Astrocyte of the cerebellum (primary cell): ENCODE measurements around the gene RNASEH2A.
"Not testable (repeated sequence)": the region's sequence is repeated elsewhere in the genome, so short reads cannot be mapped to it uniquely, and the experiment has no call there.

Source experiments
- DNase-seq: peaks from one replicate; pipeline ENCODE4 v3.0.0-alpha.2; 2011; ENCODE audit warnings: low read depth
- H3K4me3 ChIP-seq: 2 replicates; pipeline ENCODE4 v1.5.1; 2011; ENCODE audit warnings: mild to moderate bottlenecking, low read depth, low read length, moderate library complexity
- in situ Hi-C: cut with HindIII; loops from 2 replicates; pipeline ENCODE4 v1.10.0; 2017; ENCODE audit warnings: low sequenced_read_pairs
- TF ChIP-seq, protein P1 (sequence below): IDR thresholded peaks from 2 replicates; pipeline ENCODE4 v1.5.1; 2012; ENCODE audit warnings: low read length, low read depth, moderate library complexity, mild to moderate bottlenecking; ENCODE audit errors: missing control alignments

RNASEH2A gene

DNA sequence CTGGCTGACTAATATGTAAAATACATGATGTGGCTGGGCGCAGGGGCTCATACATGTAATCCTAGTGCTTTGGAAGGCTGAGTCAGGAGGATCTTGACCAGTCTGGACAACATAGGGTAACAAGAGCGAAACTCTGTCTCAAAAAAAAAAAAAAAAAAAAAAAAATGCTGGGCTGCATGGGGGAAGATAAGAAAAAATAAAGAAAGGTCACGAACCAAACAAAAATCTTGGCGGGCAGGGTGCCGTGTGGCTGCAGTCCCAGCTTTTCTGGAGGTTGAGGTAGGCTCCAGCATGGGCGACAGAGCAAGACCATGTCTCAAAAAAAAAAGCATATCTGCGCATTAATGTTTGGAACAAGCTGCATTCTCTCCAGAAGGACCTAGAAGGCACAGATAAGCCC, 8.7 kb downstream of the RNASEH2A start:
- H3K4me3 ChIP-seq: no peak overlapping the region
- in situ Hi-C loops: loop anchor here (5.0 kb wide), 1 partner anchor 48 kb away; no protein-coding TSS in a partner anchor
- no peak for DNase-seq
- TF ChIP-seq, protein P1, sequence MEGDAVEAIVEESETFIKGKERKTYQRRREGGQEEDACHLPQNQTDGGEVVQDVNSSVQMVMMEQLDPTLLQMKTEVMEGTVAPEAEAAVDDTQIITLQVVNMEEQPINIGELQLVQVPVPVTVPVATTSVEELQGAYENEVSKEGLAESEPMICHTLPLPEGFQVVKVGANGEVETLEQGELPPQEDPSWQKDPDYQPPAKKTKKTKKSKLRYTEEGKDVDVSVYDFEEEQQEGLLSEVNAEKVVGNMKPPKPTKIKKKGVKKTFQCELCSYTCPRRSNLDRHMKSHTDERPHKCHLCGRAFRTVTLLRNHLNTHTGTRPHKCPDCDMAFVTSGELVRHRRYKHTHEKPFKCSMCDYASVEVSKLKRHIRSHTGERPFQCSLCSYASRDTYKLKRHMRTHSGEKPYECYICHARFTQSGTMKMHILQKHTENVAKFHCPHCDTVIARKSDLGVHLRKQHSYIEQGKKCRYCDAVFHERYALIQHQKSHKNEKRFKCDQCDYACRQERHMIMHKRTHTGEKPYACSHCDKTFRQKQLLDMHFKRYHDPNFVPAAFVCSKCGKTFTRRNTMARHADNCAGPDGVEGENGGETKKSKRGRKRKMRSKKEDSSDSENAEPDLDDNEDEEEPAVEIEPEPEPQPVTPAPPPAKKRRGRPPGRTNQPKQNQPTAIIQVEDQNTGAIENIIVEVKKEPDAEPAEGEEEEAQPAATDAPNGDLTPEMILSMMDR: no peak

DNA sequence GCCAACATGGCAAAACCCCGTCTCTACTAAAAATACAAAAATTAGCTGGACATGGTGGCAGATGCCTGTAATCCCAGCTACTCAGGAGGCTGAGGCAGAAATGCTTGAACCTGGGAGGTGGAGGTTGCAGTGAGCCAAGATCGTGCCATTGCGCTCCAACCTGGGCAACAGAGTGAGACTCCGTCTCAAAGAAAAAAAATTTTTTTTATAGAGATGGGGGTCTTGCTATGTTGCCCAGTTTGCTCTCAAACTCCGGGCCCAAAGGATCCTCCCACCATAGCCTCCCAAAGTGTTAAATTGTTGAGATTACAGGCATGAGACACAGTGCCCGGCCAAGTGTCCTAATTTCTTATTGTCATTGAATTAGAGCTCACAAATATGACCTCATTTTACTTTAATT, 10.8 kb downstream of the RNASEH2A start:
- in situ Hi-C loops: loop anchor here (5.0 kb wide), 1 partner anchor 50 kb away; no protein-coding TSS in a partner anchor
- DNase-seq, H3K4me3 ChIP-seq: not testable (repeated sequence)

DNA sequence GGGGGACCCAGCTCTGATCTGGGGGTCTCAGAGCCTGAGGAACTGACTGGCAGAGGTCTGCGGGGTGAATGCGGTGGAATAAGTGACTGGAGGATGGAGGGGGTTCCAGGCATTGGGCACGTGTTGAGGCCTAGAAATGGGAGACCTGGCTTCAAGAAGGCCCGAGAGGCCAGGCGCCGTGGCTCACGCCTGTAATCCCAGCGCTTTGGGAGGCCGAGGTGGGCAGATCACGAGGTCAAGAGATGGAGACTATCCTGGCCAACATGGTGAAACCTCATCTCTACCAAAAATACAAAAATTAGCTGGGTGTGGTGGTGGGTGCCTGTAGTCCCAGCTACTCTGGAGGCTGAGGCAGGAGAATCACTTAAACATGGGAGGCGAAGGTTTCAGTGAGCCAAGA, 11.4 kb downstream of the RNASEH2A start:
- not testable (repeated sequence) for DNase-seq, H3K4me3 ChIP-seq
- in situ Hi-C loops: loop anchor here (5.0 kb wide), 1 partner anchor 51 kb away; no protein-coding TSS in a partner anchor

DNA sequence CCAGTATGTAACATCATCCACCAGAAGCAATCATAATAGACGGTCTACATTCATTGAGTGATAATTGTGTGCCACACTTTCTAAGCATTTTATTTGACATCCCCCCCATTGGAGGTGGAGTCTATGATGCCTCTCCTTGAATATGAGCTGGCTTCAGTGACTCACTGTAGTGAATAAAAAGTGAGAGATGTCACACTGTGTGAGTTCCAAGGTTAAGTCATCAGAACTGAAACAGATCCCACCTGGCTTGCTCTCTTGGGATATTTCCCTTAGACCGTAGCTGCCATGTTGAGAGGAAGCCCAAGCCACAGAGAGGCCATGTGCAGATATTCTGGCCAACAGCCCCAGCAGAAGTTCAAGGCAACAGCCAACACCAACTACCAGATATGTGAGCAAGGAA, 15.4 kb downstream of the RNASEH2A start:
- H3K4me3 ChIP-seq: no peak overlapping the region
- in situ Hi-C loops: no loop called here
- no peak for DNase-seq
- TF ChIP-seq, protein P1: no peak

DNA sequence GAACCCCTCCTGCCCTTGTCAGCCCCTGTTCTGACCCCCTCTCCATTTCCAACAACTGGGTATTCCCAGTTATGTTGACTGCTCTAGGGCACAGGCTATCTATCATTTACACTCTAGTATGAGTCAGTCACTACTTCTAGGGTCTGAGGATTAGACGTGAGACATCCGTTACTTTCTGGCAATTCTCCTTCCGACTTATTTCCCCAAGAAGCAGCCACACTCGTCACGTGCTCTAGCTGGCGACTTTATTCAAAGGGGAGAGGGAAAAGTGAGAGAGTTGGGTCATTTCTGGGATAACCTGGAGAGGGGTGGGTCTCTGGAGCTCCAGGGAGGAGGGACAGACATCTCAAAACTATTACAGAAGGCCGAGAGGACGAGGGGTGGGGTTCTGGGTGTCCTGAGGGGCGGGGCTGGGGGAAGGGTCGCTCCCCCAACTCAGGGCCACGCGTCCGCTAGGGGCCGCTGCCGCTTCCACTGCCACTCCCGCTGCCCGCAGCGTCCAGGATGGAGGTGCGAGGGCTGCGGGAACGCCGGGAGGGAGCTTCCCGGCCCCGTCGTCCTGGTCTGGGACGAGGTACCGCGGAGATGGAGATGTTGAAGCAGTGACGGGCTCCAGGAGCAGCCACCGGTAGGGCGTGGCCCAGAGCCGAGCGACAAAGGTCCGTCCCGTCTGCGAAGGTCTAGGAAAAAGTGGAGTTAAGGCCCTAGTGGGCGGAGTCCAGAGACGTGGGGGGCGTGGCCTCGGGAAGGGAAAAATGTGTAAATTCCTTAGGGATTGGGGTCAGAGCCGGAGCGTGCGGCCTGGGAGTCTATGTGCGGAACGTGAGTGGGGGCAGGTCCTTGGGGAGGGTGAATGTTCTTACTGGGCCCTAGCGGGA, 19.1 kb downstream of the RNASEH2A start:
- H3K4me3 ChIP-seq: no peak overlapping the region
- TF ChIP-seq, protein P1: peak; percentile 38
- no peak for DNase-seq
- in situ Hi-C loops: no loop called here

DNA sequence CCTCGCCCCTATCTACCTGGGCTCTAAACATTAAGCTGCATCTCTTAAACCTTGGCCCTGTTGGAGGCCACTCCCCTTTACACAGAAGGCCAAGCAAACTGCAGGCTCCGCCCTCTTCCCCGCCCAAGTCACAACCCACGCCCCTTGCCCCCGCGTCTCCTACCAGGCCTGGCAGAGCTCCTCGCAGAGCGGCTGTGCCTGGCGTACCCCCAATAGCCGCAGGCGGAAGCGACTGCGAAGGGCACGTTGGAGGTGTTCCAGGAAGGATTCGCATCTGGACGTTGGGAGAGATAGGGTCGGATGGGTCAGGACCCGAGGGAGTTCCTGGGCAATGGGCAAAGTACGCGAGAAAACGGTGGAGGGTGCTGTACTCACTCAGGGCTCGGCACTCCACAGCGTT, 22.1 kb downstream of the RNASEH2A start:
- no peak overlapping the region for H3K4me3 ChIP-seq
- TF ChIP-seq, protein P1: no peak

DNA sequence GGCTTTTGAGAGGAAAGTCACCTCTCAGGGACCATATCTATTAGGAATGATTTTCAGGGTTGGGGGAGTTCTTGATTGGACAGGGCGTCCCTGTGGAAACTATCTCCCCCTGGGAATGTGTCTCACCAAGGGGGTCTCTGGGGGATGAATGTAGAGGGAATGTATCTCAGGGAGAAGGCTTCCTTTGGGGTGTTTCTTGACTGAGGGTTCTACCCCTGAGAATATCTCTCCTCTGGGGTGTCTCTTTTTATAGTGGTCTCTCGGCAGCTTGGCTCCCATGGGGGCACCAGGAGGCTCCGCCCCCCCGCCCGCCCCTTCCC, 27.0 kb downstream of the RNASEH2A start:
- no peak for DNase-seq
- H3K4me3 ChIP-seq: no peak overlapping the region
- TF ChIP-seq, protein P1: no peak
- in situ Hi-C loops: no loop called here

More for the DNA sequence above, 22.1 kb downstream of the RNASEH2A start:
- in situ Hi-C loops: no loop called here
- DNase-seq: no peak
